HG03469 (cell line): Measurements from ENCODE around the gene LRRC25.

Experiments
- ATAC-seq: cut with Tn5 transposase; IDR thresholded peaks from one replicate; pipeline ENCODE4 v1.9.1; 2021; ENCODE audit warnings: mild to moderate bottlenecking, moderate library complexity, moderate number of reproducible peaks; ENCODE audit not compliant: unreplicated experiment

Gene LRRC25

DNA sequence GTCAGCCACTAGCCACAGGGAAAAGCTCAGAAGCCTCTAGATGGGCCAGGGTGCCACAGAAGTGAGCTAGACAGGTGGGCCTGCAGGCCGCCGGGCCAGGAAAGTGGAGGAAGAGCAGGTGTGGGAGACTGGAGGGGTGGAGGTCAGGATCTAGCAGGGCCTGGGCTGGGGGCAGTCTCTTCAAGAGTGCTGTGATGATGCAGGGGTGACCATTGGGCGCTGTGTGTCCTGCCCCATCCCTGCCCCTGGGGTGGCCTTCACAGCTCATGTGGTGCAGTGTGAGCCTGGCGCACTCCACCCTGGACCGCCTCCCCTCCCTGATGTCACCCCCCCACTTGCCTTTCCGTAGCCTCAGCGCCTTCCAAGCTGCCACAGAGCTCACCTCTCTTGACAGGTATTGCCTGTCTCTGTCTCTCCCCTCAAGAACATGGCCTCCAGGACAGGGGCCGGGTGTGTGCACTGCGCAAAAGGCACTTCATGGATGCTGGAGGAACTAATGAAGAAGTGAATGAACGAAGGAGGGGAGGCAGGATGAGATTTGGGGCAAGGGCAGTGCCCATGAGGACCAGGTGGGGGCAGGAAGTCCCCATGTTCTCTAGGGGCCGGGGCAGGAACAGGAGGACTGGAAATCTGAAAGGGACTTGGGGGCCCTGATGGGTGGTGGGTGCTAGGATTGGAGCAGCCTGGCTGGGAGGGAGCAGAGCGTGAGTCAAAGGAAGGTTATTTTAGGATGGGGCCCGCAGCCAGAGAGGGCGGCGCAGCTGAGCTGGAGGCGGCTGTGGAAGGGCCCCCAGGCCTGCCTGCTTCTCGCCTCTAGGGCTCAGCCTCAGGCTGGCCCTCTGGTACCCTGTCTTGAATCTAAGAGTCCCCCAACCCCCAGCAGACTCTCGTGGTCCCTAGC lies 28.3 kb upstream of the LRRC25 start:
- no peak for ATAC-seq

DNA sequence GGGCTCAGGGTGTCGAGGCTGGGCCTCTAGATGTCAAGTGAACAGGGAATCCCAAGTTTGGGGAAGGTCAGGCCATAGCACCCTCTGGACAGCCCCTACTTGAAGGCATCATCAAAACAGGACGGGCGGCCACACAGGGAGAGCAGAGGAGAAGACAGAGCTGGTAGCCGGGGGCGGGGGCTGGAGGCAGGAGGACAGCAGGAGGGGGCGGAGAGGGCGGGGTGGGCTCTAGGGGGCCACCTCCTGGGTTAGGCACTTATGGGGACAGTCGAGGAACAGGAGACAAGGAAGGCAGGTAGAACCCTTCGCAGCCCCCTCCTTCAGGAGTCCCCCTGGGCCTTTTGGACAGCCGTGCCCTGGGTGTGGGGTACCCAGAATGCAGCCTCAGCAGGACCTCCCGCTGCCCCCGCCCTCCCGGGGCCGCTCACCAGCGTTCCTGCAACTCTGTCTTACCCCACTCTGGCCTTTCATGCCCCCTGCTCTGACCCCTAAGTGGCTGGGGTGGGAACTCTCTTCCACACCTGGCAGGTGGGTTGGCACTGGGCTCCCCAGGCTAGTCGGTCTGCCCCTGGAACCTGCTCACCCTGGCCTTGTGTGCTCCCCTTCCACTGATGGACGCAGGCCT lies 27.6 kb upstream of the LRRC25 start:
- ATAC-seq = no peak

DNA sequence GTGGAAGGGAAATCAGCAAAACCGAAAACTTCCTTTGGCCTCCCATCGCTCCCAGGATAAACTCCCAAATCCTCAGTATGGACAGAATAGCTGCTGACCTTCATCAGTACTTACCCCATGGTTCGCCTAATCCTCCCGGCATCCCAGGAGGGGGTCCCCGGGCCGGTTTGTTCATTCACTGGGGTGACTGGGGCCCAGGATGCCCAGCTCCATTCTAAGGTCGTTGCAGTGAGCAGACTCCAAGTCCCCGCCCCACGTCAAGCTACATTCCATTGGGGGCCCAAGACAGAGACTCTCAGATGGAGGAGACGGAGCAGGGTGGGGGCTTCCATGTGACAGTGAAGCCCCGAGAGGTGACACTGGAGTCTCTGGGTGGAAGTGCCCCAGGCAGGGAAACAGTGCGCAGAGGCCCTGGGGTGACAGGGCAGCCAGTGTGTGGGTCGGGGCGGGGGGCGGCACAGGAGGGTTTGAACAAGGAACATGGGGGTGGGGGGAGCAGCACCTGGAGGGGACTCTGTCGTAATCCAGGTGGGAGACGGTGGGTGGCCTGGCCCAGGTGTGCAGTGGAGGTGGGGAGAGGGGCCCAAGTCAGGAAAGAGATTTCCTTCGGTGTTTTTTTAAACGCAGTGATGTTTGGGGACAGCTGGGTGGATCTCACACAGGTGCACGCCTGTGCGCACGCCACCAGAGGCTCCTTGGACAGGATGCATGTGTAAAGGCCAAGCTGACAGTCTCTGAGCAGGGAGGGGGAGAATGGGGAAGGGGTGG lies 26.9 kb upstream of the LRRC25 start:
- no peak for ATAC-seq

DNA sequence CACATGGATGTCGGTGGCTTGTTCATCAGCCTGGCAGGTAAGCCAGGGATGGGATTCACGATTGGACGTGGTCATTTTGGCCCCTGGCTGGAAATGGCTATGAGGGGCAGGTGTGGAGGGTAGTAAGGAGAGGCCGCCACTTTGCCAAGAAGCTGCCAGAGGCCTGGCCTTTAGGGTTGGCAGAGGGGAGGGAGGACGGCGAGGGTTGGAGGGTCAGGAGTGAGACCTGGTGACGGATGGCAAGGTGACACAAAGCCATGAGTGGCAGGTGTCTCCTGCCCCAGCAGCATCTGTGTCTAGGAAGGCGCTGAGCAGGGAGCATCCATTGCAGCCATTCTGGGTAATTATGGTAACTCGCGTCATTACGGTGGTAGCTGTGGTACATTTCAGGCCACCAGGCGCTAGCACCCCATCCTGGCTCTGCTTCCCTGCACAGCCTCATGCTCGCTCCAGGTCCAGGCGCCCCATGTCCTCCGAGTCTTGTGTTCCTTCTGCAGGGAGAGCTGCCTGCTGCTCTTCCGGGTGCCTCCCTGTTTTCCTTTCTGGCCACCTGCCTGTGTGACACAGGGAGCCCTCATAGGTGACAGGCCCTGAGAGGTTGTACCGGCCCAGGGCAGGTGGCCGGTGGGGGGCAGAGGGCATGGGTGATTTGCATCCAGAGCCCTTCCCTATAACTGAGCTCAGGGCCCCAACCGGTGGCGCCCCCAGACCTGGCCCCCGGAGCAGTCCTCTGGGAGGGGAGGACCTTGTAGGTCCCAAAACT lies 26.0 kb upstream of the LRRC25 start:
- ATAC-seq = no peak

DNA sequence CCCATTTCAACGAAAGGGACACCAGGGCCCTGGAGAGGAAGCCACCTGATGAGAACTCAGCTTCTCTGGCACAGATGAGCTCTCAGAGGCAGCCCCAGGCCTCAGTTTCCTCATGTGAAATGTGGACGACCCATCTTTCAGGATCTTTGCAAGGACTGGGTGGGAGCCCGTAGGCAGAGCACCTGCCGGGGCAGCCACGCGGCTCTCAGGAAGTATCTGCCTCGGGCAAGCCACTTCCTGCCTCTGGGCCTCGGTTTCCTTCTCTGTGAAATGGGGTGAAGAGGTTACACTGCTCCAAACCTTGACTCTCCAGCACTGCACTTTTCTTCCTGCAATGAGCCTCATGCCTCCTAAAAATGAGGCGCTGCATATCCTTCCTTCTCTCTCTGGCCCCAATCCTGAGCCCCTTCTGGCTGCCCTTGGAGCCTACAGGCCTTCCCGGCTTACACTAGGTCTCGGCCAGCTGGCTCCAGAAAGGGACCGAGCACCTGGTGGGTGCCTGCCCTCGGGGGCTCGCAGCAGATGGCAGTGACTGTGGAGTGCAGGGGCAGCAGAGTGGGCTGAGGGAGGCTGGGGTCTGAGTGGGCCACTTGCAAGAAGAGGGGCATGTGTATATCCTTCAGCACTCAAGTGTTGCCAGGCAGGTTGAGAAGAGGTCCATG lies 25.2 kb upstream of the LRRC25 start:
- no peak for ATAC-seq

DNA sequence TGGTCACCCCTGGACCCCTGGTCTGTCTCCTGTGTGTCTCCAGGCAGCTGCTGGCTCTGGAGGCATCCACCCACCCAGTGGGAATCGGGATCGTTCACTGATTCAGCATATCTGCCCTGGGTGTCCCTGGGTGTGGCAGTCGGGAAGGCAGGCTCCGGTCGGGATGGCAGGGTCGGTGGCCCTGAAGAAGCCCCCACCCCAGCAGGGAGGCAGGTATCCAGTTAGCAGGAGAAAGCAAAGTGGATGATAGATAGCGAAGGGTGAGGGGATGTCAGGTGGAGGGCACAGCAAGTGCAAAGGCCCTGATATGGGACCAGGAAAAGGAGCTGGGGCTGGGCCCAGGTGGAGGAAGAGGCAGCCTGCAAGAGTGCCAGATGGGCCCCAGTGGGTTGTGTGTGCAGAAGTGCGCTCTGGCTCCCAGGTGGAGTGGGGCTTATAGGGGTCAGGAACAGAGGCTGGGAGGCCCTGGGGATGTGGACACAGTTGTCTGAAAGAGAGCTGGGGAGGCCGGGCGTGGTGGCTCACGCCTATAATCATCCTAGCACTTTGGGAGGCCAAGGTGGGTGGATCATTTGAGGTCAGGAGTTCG lies 24.0 kb upstream of the LRRC25 start:
- ATAC-seq = no peak

DNA sequence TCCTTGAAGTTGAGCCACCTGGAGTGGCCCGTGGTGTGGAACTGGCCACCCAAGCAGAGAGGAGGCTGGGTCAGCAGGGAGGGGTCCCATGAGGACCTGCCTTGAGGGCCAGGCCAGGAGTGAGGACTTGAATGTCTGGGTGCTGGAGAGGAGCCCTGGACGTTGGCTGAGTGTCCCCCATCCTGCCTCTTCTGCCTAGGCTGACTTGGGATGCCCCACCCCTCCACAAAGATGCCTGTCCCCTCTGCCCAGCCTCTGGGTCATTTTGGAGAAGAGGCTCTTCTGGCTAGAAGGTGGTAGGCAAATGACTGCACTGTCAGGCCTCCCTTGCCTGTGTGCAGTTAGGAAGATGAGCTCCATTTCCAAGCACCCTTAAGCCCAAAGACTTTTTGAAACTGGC lies 23.5 kb upstream of the LRRC25 start:
- no peak for ATAC-seq

DNA sequence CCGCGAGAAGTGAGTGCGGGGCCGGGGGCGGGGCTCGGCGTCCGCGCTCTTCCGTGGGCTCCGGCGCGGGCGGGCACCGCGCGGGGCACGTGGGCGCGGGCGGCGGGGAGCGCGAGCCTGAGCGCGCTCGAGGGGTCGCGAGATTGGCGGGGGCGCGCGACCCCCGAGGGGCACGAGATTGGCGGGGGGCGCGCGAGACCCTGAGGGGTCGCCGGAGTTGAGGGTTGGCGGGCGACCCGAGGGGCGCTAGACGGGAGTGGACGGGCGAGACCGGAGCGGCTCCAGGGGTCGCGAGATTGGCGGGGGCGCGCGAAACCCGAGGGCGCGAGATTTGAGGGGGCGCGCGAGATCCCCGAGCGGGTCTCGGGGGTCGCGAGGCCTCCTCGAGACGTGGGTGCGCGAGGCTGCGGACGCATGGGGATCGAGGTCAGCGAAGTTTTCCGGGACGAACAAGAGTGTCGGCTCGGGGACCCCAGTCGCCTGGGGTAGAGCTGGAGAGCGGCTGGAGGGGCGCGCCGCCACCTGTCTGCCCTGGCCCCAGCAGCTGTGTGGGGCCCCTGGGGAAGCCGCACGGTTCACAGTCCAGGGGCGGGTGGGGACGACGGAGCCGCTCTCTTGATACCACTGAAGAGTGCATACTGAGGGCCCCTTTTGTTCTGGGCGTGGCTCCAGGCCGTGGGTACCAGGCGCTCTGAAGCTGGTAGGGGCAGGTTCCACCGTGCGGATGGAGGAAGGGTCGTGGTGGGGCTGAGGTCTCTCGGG lies 22.5 kb upstream of the LRRC25 start:
- no peak for ATAC-seq

DNA sequence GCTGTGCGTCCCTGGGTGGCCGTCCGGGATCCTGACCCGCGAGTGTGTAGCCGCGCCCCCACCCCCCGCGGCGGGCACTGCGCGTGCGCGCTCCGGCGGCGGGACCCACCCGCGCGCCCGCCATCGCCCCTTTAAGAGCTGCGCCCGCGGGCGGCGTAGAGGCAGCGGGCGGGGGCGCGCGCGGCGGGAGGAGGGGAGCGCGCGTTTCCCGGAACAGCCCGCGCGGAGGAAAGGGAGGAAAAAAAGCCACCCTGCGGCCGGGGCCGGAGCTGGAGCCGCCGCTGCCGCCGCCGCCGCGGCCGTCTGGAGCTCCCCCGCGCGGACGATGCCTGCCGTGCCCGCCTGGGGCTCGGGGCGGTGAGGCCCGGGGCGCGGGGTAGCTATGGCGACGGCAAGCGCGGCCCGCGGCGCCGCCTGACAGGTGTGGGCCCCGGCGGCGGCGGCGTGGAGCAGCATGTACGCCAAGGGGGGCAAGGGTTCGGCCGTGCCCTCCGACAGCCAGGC lies 21.8 kb upstream of the LRRC25 start, which contains the start of gene SSBP4:
Gene SSBP4 (plus strand): TSS at position 204 of the 504 bp plus-strand sequence. CDS start 251 bp downstream, at position 455.
- no peak for ATAC-seq

DNA sequence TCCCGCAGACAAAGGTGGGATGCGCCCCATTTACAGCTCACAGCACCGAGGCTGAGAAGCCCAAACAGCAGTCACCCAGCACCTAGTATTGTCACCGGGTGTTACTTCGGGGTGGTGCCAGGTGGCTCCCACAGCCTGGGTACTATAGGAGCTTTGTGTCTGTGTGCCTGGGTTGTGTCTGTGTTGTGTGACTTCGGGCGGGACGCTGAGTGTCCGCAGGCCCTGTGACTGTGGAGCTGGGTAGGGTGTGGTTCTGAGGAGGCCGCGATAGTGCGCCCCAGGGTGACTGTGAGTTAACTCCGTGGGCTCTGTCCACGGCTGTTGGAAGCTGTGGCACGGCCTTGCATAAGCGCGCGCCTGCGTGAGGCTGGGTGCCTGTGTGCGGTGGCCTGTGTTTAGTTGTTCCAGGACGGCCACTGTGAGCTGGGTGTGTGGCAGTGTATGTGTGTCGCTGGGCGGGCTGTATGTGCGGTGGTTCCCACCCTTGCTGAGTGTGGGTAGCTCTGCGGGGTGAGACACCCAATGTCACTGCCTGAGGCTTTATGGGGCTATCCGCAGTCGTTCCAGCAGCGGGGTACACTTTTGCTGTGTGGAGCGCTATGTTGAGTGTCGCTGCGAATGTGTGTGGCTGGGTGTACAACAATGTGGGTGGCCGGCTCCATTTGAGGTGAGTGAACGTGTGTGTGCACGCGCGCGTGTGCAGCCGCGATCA lies 21.2 kb upstream of the LRRC25 start:
- no peak for ATAC-seq

DNA sequence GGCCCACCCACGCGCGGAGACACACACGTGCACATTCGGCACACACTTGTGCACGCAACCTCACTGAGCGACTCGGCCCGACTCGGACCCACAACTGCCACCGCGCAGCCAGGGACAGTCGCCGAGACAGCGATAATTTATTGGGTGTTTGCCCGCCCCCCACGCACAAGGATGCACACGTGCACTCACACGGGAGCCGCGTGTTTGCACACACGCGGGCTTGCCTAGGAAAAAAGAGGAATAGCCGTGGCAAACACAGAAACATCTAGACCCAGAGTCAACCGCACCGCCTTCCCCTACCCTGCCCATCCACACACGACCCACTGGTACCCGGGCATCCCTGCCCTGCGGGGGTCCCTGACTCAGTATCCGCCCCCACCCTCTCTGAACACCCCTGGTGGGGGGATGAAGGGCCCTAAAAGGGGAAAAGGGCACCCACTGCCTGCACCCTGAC lies 20.6 kb upstream of the LRRC25 start:
- ATAC-seq = no peak

DNA sequence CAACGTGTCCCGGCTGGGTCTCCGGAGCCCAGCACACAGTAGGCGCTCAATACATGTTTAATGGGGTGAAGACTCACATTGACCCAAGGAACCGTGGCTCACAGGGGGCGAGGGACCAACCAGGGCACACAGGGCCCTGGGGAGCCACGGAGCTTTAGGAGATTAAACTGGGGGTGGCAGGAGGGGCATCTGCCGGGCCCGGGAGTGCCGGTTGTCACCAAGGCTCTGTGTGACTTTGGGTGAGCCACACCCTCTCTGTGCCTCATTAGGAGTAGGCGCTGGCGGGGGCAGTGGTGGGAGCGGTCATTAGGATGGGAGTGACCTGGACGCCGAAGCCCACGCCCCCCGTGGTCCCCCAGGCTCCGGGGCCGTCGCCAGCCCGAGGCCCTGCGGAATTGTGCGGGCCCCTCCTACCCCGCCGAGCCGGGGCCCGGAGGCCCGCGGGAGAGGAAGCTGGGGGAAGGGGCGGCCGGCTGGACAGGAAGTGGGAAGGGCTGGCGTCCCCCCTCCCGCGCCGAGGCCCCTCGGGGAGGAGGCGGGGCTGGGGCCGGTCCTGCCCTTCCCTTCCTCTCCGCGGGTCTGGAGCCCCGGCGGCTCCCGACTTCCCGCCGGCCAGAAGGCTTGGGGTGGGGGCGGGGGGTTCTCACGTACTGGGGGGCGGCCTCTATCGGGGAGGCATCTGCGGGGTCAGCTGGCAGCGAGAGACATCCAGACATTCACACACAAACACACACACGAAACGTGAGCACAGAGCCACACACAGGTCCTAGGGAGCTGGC lies 20.0 kb upstream of the LRRC25 start:
- no peak for ATAC-seq

DNA sequence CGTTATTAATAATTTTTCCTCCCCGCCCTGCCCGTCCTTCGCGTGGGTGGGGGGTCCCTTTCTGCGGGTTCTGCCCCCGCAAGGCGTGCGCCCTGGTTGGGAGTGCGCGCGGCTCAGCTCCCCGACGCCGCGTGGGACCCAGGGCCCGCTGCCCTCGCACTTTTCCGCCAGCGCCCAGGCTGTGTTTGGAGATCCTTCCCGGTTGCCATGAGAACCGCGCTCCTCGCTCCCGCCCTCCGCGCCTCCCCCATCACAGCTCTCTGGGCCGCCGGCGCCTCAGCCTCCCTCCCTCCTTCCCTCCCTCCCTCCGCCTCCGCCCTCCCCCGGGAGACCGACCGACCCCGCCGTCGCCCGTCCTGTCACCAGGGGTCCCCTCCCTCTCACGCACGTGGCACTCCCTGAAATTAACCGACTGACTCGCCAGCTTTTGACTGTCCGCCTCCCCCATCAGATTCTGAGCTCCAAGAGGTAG lies 19.4 kb upstream of the LRRC25 start:
- no peak for ATAC-seq

DNA sequence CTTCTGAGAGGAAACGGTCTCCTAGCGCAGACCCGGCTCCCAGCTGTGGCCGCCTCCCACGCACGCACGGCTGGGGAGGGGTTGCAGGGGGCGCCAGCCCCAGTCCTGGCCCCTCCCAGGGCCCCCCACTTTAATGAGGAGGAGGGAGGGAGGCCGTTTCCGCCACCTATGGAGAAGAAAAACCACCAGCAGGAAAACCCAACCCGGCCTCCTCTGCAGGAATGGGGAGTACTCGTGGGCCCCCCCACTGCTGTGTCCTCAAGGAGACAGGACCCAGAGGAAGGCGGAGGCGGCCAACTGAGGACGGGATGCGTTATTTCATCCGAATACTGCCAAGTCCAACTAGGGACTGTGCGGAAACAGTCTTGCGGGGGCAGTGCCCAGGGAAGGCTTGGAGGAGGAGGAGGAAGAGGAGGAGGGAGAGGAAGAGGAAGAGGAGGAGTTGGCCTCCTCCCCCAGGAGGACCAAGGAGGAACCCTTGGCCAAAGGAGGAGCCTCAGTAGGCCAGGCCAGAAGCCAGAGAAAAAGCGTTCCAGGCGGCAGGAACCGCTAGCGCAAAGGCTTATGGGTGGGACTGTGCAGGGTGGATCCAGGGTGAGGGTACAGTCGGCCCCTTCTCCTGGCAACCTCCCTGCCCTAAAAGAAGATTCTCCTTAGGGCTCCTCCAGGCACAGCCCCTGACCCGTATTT lies 17.9 kb upstream of the LRRC25 start:
- no peak for ATAC-seq

DNA sequence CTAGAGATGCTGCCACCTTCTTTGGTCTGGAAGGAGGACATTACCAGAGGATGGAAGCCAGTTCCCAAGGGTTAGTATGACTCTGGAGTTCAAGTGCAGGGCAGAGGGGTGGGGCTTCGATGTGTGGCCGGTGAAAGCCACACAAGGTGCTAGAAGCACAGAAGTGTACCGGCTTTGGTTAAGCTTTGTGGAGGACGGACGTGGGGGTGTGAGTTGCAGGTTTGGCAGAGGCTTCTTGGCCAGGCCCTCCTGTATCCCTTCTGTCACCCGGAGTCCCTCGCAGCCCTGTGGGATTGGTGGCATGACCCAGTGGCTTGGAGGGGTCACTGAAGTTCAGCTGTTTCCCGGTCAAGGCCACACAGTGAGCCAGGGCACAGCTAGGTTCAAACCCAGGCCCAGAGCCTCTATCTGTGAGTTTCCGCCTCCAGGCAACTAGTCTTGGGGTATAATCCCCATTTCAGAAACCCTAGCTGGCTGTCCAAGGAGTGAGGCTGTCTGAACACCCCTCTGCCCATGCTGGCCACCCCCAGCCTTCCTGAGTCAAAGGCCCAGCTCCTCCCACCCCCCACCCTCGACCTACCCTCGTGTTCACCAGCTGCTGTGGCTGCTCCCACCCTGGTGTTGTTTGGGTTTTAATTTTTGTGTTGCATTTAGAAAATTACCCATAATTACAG lies 17.2 kb upstream of the LRRC25 start:
- ATAC-seq = no peak

DNA sequence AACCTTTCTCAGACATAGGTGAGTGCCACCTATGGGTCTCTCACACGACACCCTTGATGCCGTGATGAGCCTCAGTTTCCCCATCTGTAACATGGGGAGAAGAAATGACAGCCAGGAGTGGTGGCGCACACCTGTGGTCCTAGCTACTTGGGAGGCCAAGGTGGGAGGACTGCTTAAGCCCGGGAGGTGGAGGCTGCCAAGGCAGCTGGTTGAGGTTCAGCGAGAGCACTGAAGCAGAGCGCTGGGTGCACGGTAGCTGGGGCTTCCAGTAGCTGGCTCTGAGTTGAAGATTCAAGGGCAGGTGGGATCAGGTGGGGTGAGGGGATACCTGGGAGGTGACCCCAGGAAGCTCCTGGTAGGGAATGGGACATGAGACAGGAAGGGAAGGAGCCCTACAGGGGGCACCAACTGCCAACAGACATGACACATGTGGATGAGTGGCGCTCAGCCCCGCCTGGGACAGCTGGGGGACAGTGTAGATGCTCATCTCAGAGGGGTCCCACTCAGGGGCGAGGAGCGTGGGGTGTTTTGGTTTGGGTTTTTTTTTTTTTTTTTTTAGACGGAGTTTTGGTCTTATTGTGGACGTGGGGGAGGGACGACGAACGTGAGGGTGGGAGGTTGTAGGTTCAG lies 15.3 kb upstream of the LRRC25 start:
- ATAC-seq = no peak
